ENCODE measurements around the gene ZNF600. TPM values are rescaled to one million over a fixed set of nuclear protein-coding genes. Genes with fewer than 3 reads are reported as not detected.

The ZNF600 gene
- total and polyA plus RNA-seq, 2 of the 8 experiments (the other 6 are each of a cell fraction or from before 2014, with no cell fraction given) = 2.1 to 8.0 TPM

- H3K23ac ChIP-seq (ENCODE audit: insufficient read length) = no peak overlapping the region
- H3K79me1 ChIP-seq (ENCODE audit: low read depth, low read length) = no peaks in the 10 kb centered on the region
- H3K18ac ChIP-seq (ENCODE audit: extremely low read depth, low read length) = no peak overlapping the region; the same call in 1 of the 2 replicates
- H2BK20ac ChIP-seq (ENCODE audit: low read length) = no peak overlapping the region
- no peak overlapping the region for H2BK15ac ChIP-seq (ENCODE audit: low read length)
- peaks cover 8 to 15% of the 10 kb centered on the region in 2 experiments; a peak in 2 of 4 replicates for H3K9me3 ChIP-seq (ENCODE audit: insufficient read depth in 2 of 2, low read depth in 1 of 2, low read length in 1 of 2)
- H3K4ac ChIP-seq (replicated peaks; ENCODE audit: insufficient read length, low read depth, low read length) = no peak overlapping the region
- no peak overlapping the region for H4K8ac ChIP-seq (ENCODE audit: extremely low read depth, insufficient read depth, low read length)
- ChIA-PET CTCF (ENCODE audit: partially characterized antibody) (interaction anchor here (0.6 to 1.9 kb wide), 3 partner anchors 14 to 94 kb away, joined by 3 to 6 read pairs (median 4); no protein-coding TSS in a partner anchor), POLR2A (ENCODE audit: partially characterized antibody) (interaction anchor here (0.7 to 2.1 kb wide), 5 partner anchors 9 to 55 kb away, joined by 3 to 8 read pairs (median 4); no protein-coding TSS in a partner anchor)
- no peak overlapping the region for H3K14ac ChIP-seq (ENCODE audit: insufficient read length)
- H3K36me3 ChIP-seq (ENCODE audit: control insufficient read depth in 2 of 4, insufficient read depth in 4 of 4, low read length in 3 of 4) = peaks cover 0 to 15% (median 8%) of the 10 kb centered on the region in 4 experiments; a peak in 5 of 8 replicates
- peak overlapping the region; percentile 54 to 63 for H3K4me2 ChIP-seq (ENCODE audit: insufficient read depth in 1 of 2, low read depth in 2 of 2, low read length in 2 of 2)
- peaks cover 2 to 13% (median 11%) of the 10 kb centered on the region in 4 experiments; a peak in 5 of 7 replicates for H3K27me3 ChIP-seq (replicated peaks in 1 of 4; ENCODE audit: control insufficient read depth in 3 of 4, extremely low read depth in 1 of 4, insufficient read depth in 3 of 4, low read length in 3 of 4)
- H3K56ac ChIP-seq (replicated peaks; ENCODE audit: insufficient read length, low read depth, low read length) = no peak overlapping the region
- 0 out of 2 replicates have a peak overlapping the region, but pooled peaks have one; percentile 39 for H2BK12ac ChIP-seq (ENCODE audit: low read depth, low read length)
- H4K91ac ChIP-seq (replicated peaks; ENCODE audit: insufficient read length, low read length) = no peak overlapping the region
- no peak overlapping the region for H2BK120ac ChIP-seq (replicated peaks; ENCODE audit: low read depth, low read length)
- no peak overlapping the region for H3K27ac ChIP-seq (ENCODE audit: low read depth, low read length)
- FAIRE-seq (peak; percentile 68), DNase-seq (ENCODE audit: low read depth in 1 of 2, low spot score in 2 of 2) (peak; percentile 61)
- no peak overlapping the region for H2AFZ ChIP-seq (ENCODE audit: low read length)
- no peak overlapping the region for H4K5ac ChIP-seq (ENCODE audit: insufficient read length, low read depth, low read length)
- H2BK5ac ChIP-seq (ENCODE audit: low read depth, low read length) = no peak overlapping the region
- peak overlapping the region in 2 of 4 experiments; percentile 11 to 47; a peak in 3 of 8 replicates for H3K4me3 ChIP-seq (ENCODE audit: extremely low read depth in 1 of 4, insufficient read depth in 2 of 4, low read depth in 3 of 4, low read length in 4 of 4)
- no peak overlapping the region for H2AK5ac ChIP-seq (ENCODE audit: low read depth, low read length)
- no peaks in the 10 kb centered on the region for H4K20me1 ChIP-seq (replicated peaks in 1 of 2; ENCODE audit: control insufficient read depth in 1 of 2, insufficient read depth in 2 of 2, low read length in 2 of 2)
- peaks cover 0 to 11% (median 3%) of the 10 kb centered on the region in 4 experiments; a peak in 3 of 7 replicates for H3K4me1 ChIP-seq (replicated peaks in 1 of 4; ENCODE audit: control insufficient read depth in 3 of 4, insufficient read depth in 4 of 4, low read length in 3 of 4)
- H3K23me2 ChIP-seq (ENCODE audit: low read depth, low read length) = peaks cover 2% of the 10 kb centered on the region; the same call in 1 of the 2 replicates
- 0% methylated on average over 1 of the region's 1 CpG; no CpG with 5 or more reads in 1 of the 2 experiments for WGBS, 2 experiments (ENCODE audit: extremely low coverage in 1 of 2, insufficient coverage in 1 of 2, insufficient read length in 1 of 2, insufficient replicate concordance in 2 of 2, low coverage in 1 of 2, low lambda C conversion rate in 2 of 2, missing lambda C conversion rate in 1 of 2)
- no peak overlapping the region for H3K9ac ChIP-seq (replicated peaks in 1 of 4; ENCODE audit: extremely low read depth in 1 of 4, low read depth in 3 of 4, low read length in 3 of 4)
- no peaks in the 10 kb centered on the region for H3K79me2 ChIP-seq (ENCODE audit: control insufficient read depth in 1 of 2, insufficient read depth in 2 of 2, low read length in 2 of 2)
- no peak for TF ChIP-seq KDM5A (IDR thresholded peaks at IDR 0.05; ENCODE audit: low read length)
- TF ChIP-seq TBP (IDR thresholded peaks at IDR 0.05; ENCODE audit: low read depth, low read length) = no peak
- peak; percentile 88 for TF ChIP-seq NANOG (IDR thresholded peaks at IDR 0.05; ENCODE audit: insufficient read depth, low read depth, low read length, poor library complexity, severe bottlenecking)
- TF ChIP-seq E2F6 (IDR thresholded peaks at IDR 0.05) = no peak
- TF ChIP-seq EP300 (IDR thresholded peaks at IDR 0.05; ENCODE audit: borderline replicate concordance in 1 of 2, low read depth in 2 of 2, low read length in 2 of 2) = peak in 1 of 2 experiments; percentile 13; a peak in 1 of 3 replicates
- no peak for TF ChIP-seq HDAC6 (IDR thresholded peaks at IDR 0.05; ENCODE audit: low read depth, low read length)
- TF ChIP-seq TAF1 (IDR thresholded peaks at IDR 0.05; ENCODE audit: low read depth, low read length) = no peak
- peak; percentile 60; the same call in 1 of the 2 replicates for TF ChIP-seq SP1 (IDR thresholded peaks at IDR 0.05; ENCODE audit: low read depth, low read length)
- TF ChIP-seq KDM1A (IDR thresholded peaks at IDR 0.05; ENCODE audit: borderline replicate concordance, low read length) = no peak
- TF ChIP-seq MAFK (IDR thresholded peaks at IDR 0.05; ENCODE audit: low read depth, low read length) = no peak
- TF ChIP-seq RNF2 (IDR thresholded peaks at IDR 0.05; ENCODE audit: borderline replicate concordance, low read depth, low read length, missing control alignments, poor library complexity, severe bottlenecking) = no peak
- TF ChIP-seq TCF12 (IDR thresholded peaks at IDR 0.05; ENCODE audit: low read depth, low read length) = 0 out of 2 replicates have a peak, but pooled peaks have one; percentile 58
These were observed 70.1 kb downstream of the ZNF600 start for GRCh38 chr19:52716522-52716921.

Data from H1 (cell line).